WTC11 (cell line): ENCODE data around the gene CTIF. TPM values are rescaled to one million over a fixed set of nuclear protein-coding genes. Genes with fewer than 3 reads are reported as not detected.
A peak's percentile ranks its signal among the peaks of the same experiment; 100 is the strongest.

Experiments used
- ATAC-seq: fragments of 200-7000 bp; cut with Tn5 transposase; 2 replicates; pipeline ENCODE4 v1.10.0; 2021; ENCODE audit warnings: mild to moderate bottlenecking, moderate library complexity
- CTCF ChIA-PET: fragments of 300-600 bp; sonication (Branson Sonifier 250); formaldehyde crosslinking; loops from one replicate; lab custom pipeline; 2021; ENCODE audit warnings: antibody characterized with exemption; lab: Charles Lee
- POLR2A ChIA-PET: fragments of 350-600 bp; sonication (Branson Sonifier 250); formaldehyde crosslinking; loops from one replicate; lab custom pipeline; 2021; ENCODE audit warnings: antibody characterized with exemption; lab: Charles Lee
- DNase-seq: peaks from one replicate; pipeline ENCODE4 v3.0.0; 2021; ENCODE audit warnings: low spot score
- H3K27ac Mint-ChIP-seq: 2 replicates; pipeline ENCODE4 v1.8.0; 2021; ENCODE audit warnings: mixed read lengths
- H3K27me3 Mint-ChIP-seq: 2 replicates; pipeline ENCODE4 v1.8.0; 2021; ENCODE audit warnings: low read depth, mild to moderate bottlenecking, moderate library complexity, mixed read lengths
- H3K36me3 Mint-ChIP-seq: 2 replicates; pipeline ENCODE4 v1.8.0; 2021; ENCODE audit warnings: mixed read lengths
- H3K4me1 Mint-ChIP-seq: 2 replicates; pipeline ENCODE4 v1.8.0; 2022; ENCODE audit warnings: mixed read lengths
- H3K4me3 Mint-ChIP-seq: 2 replicates; pipeline ENCODE4 v1.8.0; 2021; ENCODE audit warnings: mild to moderate bottlenecking, moderate library complexity, mixed read lengths
- H3K9me3 Mint-ChIP-seq: 2 replicates; pipeline ENCODE4 v1.8.0; 2021; ENCODE audit warnings: mixed read lengths
- ATF1 ChIP-seq: sonication (generic); formaldehyde crosslinking; IDR thresholded peaks from 2 replicates; pipeline ENCODE4 v1.8.1; 2023; ENCODE audit warnings: mild to moderate bottlenecking, moderate library complexity, missing genetic modification reagents
- ATF2 ChIP-seq: sonication (generic); formaldehyde crosslinking; IDR thresholded peaks from 2 replicates; pipeline ENCODE4 v1.8.1; 2022; ENCODE audit warnings: low read depth, missing genetic modification reagents, borderline replicate concordance
- ATF6 ChIP-seq: sonication (generic); formaldehyde crosslinking; IDR thresholded peaks from 2 replicates; pipeline ENCODE4 v1.8.1; 2023; ENCODE audit warnings: mild to moderate bottlenecking, missing genetic modification reagents
- CREM ChIP-seq: sonication (generic); formaldehyde crosslinking; IDR thresholded peaks from 2 replicates; pipeline ENCODE4 v1.8.1; 2022; ENCODE audit warnings: mild to moderate bottlenecking, missing genetic modification reagents, moderate library complexity
- CTCF ChIP-seq: fragments of 200-600 bp; IDR thresholded peaks from 2 replicates; pipeline ENCODE4 v1.8.0; 2022; ENCODE audit warnings: antibody characterized with exemption
- ETV6 ChIP-seq: sonication (generic); formaldehyde crosslinking; IDR thresholded peaks from 2 replicates; pipeline ENCODE4 v1.8.1; 2022; ENCODE audit warnings: mild to moderate bottlenecking, missing genetic modification reagents
- FOXP1 ChIP-seq: sonication (generic); formaldehyde crosslinking; IDR thresholded peaks from 2 replicates; pipeline ENCODE4 v1.8.0; 2022; ENCODE audit warnings: missing genetic modification reagents, mild to moderate bottlenecking, moderate library complexity, borderline replicate concordance
- HMGXB4 ChIP-seq: sonication (generic); formaldehyde crosslinking; IDR thresholded peaks from 2 replicates; pipeline ENCODE4 v1.8.1; 2023; ENCODE audit warnings: mild to moderate bottlenecking, moderate library complexity, missing genetic modification reagents
- IRF2 ChIP-seq: sonication (generic); formaldehyde crosslinking; IDR thresholded peaks from 2 replicates; pipeline ENCODE4 v1.8.0; 2022; ENCODE audit warnings: low read depth, missing genetic modification reagents, borderline replicate concordance
- JUN ChIP-seq: sonication (generic); formaldehyde crosslinking; IDR thresholded peaks from 2 replicates; pipeline ENCODE4 v1.8.0; 2023; ENCODE audit warnings: mild to moderate bottlenecking, missing genetic modification reagents
- MAX ChIP-seq: sonication (generic); formaldehyde crosslinking; IDR thresholded peaks from 2 replicates; pipeline ENCODE4 v1.8.0; 2022; ENCODE audit warnings: mild to moderate bottlenecking, missing genetic modification reagents
- NR3C1 ChIP-seq: sonication (generic); formaldehyde crosslinking; conservative IDR thresholded peaks from 2 replicates; pipeline ENCODE4 v1.8.1; 2023; ENCODE audit warnings: low read depth, mild to moderate bottlenecking, missing genetic modification reagents
- OVOL2 ChIP-seq: fragments of 250-450 bp; sonication (Bioruptor Pico); IDR thresholded peaks from 2 replicates; pipeline ENCODE4 v1.9.0; 2021; ENCODE audit warnings: mild to moderate bottlenecking, borderline replicate concordance
- PREB ChIP-seq: sonication (generic); formaldehyde crosslinking; IDR thresholded peaks from 2 replicates; pipeline ENCODE4 v1.8.1; 2022; ENCODE audit warnings: mild to moderate bottlenecking, missing genetic modification reagents, moderate library complexity, borderline replicate concordance
- SMAD4 ChIP-seq: sonication (generic); formaldehyde crosslinking; IDR thresholded peaks from 2 replicates; pipeline ENCODE4 v1.8.0; 2022; ENCODE audit warnings: mild to moderate bottlenecking, missing genetic modification reagents
- USF1 ChIP-seq: sonication (generic); formaldehyde crosslinking; IDR thresholded peaks from 2 replicates; pipeline ENCODE4 v1.8.0; 2022; ENCODE audit warnings: mild to moderate bottlenecking, missing genetic modification reagents
- ZBTB21 ChIP-seq: sonication (generic); formaldehyde crosslinking; IDR thresholded peaks from 2 replicates; pipeline ENCODE4 v1.8.1; 2023; ENCODE audit warnings: mild to moderate bottlenecking, missing genetic modification reagents, borderline replicate concordance
- ZNF121 ChIP-seq: sonication (generic); formaldehyde crosslinking; IDR thresholded peaks from 2 replicates; pipeline ENCODE4 v1.8.0; 2023; ENCODE audit warnings: missing genetic modification reagents
- ZNF263 ChIP-seq: sonication (generic); formaldehyde crosslinking; IDR thresholded peaks from 2 replicates; pipeline ENCODE4 v1.8.1; 2022; ENCODE audit warnings: low read depth, mild to moderate bottlenecking, moderate library complexity, missing genetic modification reagents
- total RNA-seq: library from RNA; stranded (reverse); gene quantifications from 3 replicates; pipeline ENCODE4 v1.2.3, GENCODE V29; 2021
- TF ChIP-seq, protein P1 (sequence below): sonication (generic); formaldehyde crosslinking; IDR thresholded peaks from 2 replicates; pipeline ENCODE4 v1.8.1; 2023; ENCODE audit warnings: mild to moderate bottlenecking, missing genetic modification reagents

The CTIF gene
- total RNA-seq, 1 experiment from 2014 or later = 28.5 TPM

- CTCF ChIA-PET = interaction anchor here (1.1 to 2.6 kb wide), 2 partner anchors 30 to 190 kb away, joined by 3 to 15 read pairs; no protein-coding TSS in a partner anchor
- Mint-ChIP-seq H3K4me3 (no peak overlapping the region), H3K36me3 (no peaks in the 10 kb centered on the region), H3K9me3 (no peaks in the 10 kb centered on the region), H3K27me3 (no peaks in the 10 kb centered on the region), H3K27ac (no peak overlapping the region), H3K4me1 (peaks cover 14% of the 10 kb centered on the region)
- TF ChIP-seq NR3C1 (no peak), ZNF121 (no peak), ETV6 (CRISPR knock-in tag) (no peak), HMGXB4 (CRISPR knock-in tag) (no peak), MAX (CRISPR knock-in tag) (no peak), CTCF (no peak), OVOL2 (no peak)
- POLR2A ChIA-PET = interaction anchor here (0.5 kb wide), 1 partner anchor 48 kb away, joined by 7 read pairs; no protein-coding TSS in a partner anchor
- DNase-seq (no peak), ATAC-seq (no peak)
These were observed 96.1 kb downstream of the CTIF start for GRCh38 chr18:48634975-48635374.

DNA sequence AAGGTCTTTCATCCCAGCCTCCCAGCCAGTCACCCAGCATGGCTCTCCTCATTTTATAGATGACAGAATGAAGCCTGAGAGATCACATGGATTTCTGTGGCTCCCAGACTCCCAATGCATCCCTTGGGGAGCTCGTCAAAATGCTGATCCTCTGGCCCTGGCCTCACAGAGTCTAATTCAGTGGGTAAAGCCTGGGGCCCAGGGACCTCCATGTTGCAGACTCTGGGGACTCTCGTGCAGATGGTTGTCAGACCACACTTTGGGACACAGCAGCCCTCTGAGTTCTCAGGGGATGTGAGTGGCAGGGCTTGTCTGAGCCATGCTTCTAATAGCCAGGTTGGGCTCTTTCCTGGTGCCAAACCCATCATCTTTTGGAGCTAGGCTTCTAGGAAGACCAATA lies 97.0 kb downstream of the CTIF start:
- ChIA-PET POLR2A (no interaction called here), CTCF (interaction anchor here (0.5 to 2.6 kb wide), 5 partner anchors 13 to 597 kb away, joined by 3 to 15 read pairs (median 4); no protein-coding TSS in a partner anchor)
- H3K27ac Mint-ChIP-seq = no peak overlapping the region
- H3K4me1 Mint-ChIP-seq = peaks cover 10% of the 10 kb centered on the region
- H3K4me3 Mint-ChIP-seq = no peak overlapping the region
- DNase-seq (no peak), ATAC-seq (no peak)
- no peaks in the 10 kb centered on the region for H3K9me3 Mint-ChIP-seq
- no peaks in the 10 kb centered on the region for H3K27me3 Mint-ChIP-seq
- TF ChIP-seq, protein P1, sequence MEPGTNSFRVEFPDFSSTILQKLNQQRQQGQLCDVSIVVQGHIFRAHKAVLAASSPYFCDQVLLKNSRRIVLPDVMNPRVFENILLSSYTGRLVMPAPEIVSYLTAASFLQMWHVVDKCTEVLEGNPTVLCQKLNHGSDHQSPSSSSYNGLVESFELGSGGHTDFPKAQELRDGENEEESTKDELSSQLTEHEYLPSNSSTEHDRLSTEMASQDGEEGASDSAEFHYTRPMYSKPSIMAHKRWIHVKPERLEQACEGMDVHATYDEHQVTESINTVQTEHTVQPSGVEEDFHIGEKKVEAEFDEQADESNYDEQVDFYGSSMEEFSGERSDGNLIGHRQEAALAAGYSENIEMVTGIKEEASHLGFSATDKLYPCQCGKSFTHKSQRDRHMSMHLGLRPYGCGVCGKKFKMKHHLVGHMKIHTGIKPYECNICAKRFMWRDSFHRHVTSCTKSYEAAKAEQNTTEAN = no peak
- TF ChIP-seq ATF6 (no peak), PREB (CRISPR knock-in tag) (no peak), SMAD4 (CRISPR knock-in tag) (no peak), IRF2 (no peak), USF1 (no peak)
- TF ChIP-seq, all 79 proteins: peak for 0
- H3K36me3 Mint-ChIP-seq = no peaks in the 10 kb centered on the region

GRCh38 chr18:48636436-48636835 lies 97.6 kb downstream of the CTIF start:
- Mint-ChIP-seq H3K36me3 (no peaks in the 10 kb centered on the region), H3K27me3 (no peaks in the 10 kb centered on the region), H3K27ac (no peak overlapping the region), H3K4me3 (no peak overlapping the region), H3K4me1 (peaks cover 10% of the 10 kb centered on the region), H3K9me3 (no peaks in the 10 kb centered on the region)
- CTCF ChIA-PET = interaction anchor here (1.0 to 2.6 kb wide), 4 partner anchors 13 to 191 kb away, joined by 3 to 15 read pairs (median 4); no protein-coding TSS in a partner anchor
- POLR2A ChIA-PET = no interaction called here
- ATAC-seq = 0 out of 2 replicates have a peak, but pooled peaks have one; percentile 22
- no peak for DNase-seq
- TF ChIP-seq ATF2 (CRISPR knock-in tag) = no peak
- no peak for TF ChIP-seq JUN (CRISPR knock-in tag)
- no peak for TF ChIP-seq CREM (CRISPR knock-in tag)
- no peak for TF ChIP-seq ZNF263
- no peak for TF ChIP-seq ETV6 (CRISPR knock-in tag)
- no peak for TF ChIP-seq ZBTB21 (CRISPR knock-in tag)
- TF ChIP-seq FOXP1 (CRISPR knock-in tag) = no peak
- no peak for TF ChIP-seq ATF1 (CRISPR knock-in tag)
- no peak for TF ChIP-seq ZNF121
